HAP-1 (cell line): ENCODE measurements around the gene ACTN3.
A peak's percentile ranks its signal among the peaks of the same experiment; 100 is the strongest.

Experiments used
- DNase-seq, 2 experiments: peaks; one replicate each; pipeline ENCODE4 v3.0.0-alpha.2; 2016 to 2020; ENCODE audit warnings: low spot score in 2 of 2
- H3K27me3 ChIP-seq: fragments of 250-450 bp; sonication (Bioruptor Pico); 2 replicates; pipeline ENCODE4 v1.5.1; 2020; ENCODE audit warnings: low read depth, mild to moderate bottlenecking, moderate library complexity
- H3K36me3 ChIP-seq: fragments of 250-450 bp; sonication (Bioruptor Pico); replicated peaks from 2 replicates; pipeline ENCODE4 v1.5.1; 2020; ENCODE audit warnings: mild to moderate bottlenecking
- H3K4me1 ChIP-seq: fragments of 250-450 bp; sonication (Bioruptor Pico); 2 replicates; pipeline ENCODE4 v1.5.1; 2020; ENCODE audit warnings: mild to moderate bottlenecking
- H3K4me3 ChIP-seq: fragments of 250-450 bp; sonication (Bioruptor Pico); 2 replicates; pipeline ENCODE4 v1.5.1; 2020; ENCODE audit warnings: mild to moderate bottlenecking, moderate library complexity
- H3K9me3 ChIP-seq: fragments of 250-450 bp; sonication (Bioruptor Pico); 2 replicates; pipeline ENCODE4 v1.5.1; 2020; ENCODE audit warnings: mild to moderate bottlenecking, moderate library complexity
- in situ Hi-C: fragments of 300-500 bp; cut with MboI; formaldehyde crosslinking; loops from 3 replicates; pipeline ENCODE4 v1.14.3; 2020; ENCODE audit warnings: low sequenced_read_pairs, inconsistent platforms, mixed read lengths

ACTN3 gene

DNA sequence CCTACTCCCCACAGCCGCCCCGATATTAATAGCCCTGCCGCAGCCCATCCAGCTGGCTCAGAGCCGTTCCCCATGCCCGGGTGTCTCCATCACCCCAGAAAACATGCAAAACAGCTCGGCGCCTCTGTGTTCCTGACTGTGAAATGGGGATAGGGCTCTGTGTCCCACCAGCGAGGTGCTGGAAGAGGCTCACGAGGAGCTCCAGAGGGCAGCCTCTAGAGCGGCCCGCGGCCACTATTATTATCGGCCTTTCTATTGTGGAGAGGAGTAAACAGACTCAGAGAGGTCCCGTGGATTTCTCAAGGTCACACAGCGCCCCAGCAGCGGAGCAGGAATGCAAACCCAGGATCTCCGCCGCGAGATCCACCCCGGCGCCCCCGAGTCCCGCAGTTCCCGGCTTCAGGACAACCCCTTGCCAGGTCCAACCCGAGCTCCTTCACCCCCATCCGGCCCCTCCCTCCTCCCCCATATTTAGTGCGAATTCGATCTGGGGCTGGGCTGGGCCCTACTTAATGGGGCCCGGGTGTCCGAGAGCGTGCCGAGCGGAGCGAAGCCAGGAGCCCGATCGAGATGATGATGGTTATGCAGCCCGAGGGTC is at the start of gene ACTN3:
Gene ACTN3 (plus strand): TSS at position 536 of the 598 bp plus-strand sequence. CDS start 35 bp downstream, at position 571.
- Histone ChIP-seq H3K4me3 (peak within 1 kb of the TSS; percentile 63), H3K27me3 (no peaks in the 10 kb centered on the region), H3K9me3 (no peaks in the 10 kb centered on the region), H3K4me1 (peaks cover 12% of the 10 kb centered on the region), H3K36me3 (peaks cover 12% of the 10 kb centered on the region)
- DNase-seq: no peak
- in situ Hi-C loops: no loop called here

DNA sequence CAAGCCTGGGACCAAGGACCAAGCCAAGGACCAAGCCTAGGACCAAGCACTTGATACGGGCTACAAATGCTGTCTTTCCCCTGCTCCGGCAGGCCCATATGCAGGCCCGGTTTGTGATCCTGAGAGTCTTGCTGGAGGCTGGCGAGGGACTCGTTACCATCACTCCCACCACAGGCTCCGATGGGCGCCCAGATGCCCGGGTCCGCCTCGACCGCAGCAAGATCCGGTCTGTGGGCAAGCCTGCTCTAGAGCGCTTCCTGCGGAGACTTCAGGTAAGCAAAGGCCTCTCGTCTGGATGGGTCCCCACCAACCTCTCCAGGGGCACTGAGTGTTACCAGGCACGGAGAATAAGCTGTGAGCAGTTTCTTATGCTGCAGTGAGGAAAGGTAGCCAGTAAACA is 49.5 kb upstream of the ACTN3 start:
- Histone ChIP-seq H3K4me1 (no peaks in the 10 kb centered on the region), H3K36me3 (peaks cover 14% of the 10 kb centered on the region; the same call in 1 of the 2 replicates), H3K4me3 (no peak overlapping the region), H3K27me3 (no peaks in the 10 kb centered on the region), H3K9me3 (no peaks in the 10 kb centered on the region)
- in situ Hi-C loops: no loop called here
- DNase-seq: no peak

DNA sequence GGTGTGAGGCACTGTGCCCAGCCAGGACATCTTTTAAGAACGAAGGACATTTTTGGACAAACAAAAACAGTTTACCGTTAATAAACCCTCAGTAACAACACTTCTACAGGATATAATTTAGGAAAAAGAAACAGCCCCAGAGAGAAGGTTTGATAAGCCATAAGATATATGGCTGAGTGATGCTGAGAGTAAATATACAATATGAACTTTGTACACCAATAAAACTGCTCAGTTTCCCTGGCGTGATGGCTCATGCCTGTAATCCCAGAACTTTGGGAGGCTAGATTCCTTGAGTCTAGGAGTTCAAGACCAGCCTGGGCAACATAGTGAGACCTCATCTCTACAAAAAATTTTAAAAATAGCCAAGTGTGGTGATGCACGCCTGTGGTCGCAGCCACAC is 48.2 kb upstream of the ACTN3 start:
- in situ Hi-C loops: no loop called here
- peaks cover 8% of the 10 kb centered on the region; the same call in 1 of the 2 replicates for H3K36me3 ChIP-seq

DNA sequence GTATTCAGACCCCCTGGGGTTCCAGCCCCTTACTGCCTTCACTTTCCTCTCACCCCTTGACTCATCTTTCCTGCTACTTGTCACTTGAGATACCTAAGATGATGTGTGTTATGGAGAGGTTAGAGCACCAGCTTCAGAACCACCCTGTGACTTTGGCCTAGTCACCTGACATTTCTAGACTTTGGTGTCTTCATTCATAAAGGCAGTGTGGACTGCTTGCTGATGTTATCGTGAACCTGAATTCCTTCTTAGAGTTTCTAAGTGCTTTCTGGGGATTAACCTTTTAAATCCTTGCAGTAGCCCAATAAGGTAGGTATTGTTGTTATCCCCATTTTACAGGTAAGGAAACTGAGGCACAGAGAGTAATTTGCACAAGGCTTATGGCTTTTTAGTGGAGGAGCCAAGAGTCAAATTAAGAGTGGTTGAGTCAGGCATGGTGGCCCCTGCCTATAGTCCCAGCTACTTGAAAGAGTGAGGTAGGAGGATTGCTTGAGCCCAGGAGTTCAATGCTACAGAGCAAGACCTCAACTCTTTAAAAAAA is 41.4 kb upstream of the ACTN3 start:
- Histone ChIP-seq H3K4me3 (no peak overlapping the region), H3K27me3 (no peaks in the 10 kb centered on the region), H3K36me3 (peaks cover 4% of the 10 kb centered on the region; the same call in 1 of the 2 replicates), H3K4me1 (no peaks in the 10 kb centered on the region), H3K9me3 (no peaks in the 10 kb centered on the region)
- in situ Hi-C loops: no loop called here
- DNase-seq: no peak

More for the DNA sequence above, 48.2 kb upstream of the ACTN3 start:
- DNase-seq: no peak
- H3K4me3 ChIP-seq: no peak overlapping the region
- H3K4me1 ChIP-seq: no peaks in the 10 kb centered on the region
- no peaks in the 10 kb centered on the region for H3K27me3 ChIP-seq
- no peaks in the 10 kb centered on the region for H3K9me3 ChIP-seq

DNA sequence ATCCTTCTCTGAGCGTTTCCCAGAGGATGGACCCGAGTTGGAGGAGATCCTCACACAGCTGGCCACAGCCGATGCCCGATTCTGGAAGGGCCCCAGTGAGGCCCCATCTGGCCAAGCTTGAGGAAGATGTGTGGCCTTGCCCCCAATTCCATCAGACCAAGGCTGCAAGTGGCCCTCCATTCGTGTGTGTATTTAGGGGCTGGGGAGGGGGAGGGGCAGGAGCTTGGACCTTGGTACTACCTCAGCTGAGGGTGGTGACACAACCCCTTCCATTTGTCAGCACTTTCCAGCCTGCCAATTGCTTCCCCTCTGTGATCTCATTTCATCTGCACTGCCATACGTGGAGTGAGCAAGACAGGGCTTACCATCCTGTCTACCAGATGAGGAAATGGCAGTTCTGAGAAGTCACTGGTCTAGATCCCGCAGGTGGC is 37.6 kb upstream of the ACTN3 start:
- DNase-seq: no peak
- in situ Hi-C loops: no loop called here
- H3K27me3 ChIP-seq: no peaks in the 10 kb centered on the region
- H3K9me3 ChIP-seq: no peaks in the 10 kb centered on the region
- peaks cover 4% of the 10 kb centered on the region; the same call in 1 of the 2 replicates for H3K36me3 ChIP-seq
- no peak overlapping the region for H3K4me3 ChIP-seq
- peaks cover 4% of the 10 kb centered on the region for H3K4me1 ChIP-seq

DNA sequence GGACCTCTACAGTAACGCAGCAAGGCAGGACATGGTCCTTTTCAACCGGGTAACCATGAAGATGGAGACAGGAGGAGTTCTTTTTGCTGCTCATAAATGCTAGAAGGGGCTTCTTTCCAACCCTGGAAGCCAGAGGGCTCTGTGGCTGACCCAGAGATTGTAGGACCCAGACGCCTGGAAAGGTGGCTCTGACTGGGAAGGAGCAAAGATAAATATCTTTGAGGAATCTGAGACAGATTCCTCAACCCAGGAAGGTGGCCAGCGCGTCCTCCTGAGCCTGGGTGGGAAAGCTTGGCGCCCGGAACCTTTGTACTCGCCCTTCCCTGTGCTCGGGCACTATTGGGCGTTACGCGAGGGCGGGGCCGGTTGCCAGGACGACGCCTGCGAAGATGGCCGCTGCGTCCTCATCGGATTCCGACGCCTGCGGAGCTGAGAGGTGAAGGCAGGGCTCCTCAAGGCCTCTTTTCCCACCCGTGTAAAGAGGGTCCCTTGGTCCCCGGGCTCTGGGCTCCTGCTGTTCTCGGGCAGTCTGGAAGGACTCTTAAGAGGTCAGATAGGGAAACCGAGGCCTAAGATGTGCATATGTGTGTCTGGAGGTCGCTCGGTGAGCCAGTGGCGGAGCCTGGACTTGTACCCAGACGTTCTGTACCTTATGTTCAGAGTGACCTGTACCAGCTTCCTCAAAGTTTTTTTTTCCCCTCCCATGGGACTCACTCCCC is 36.3 kb upstream of the ACTN3 start, which contains the start of gene BBS1:
Gene BBS1 (plus strand): TSS at position 365 of the 719 bp plus-strand sequence. CDS start 25 bp downstream, at position 390.
- no peaks in the 10 kb centered on the region for H3K9me3 ChIP-seq
- no peaks in the 10 kb centered on the region for H3K27me3 ChIP-seq
- H3K36me3 ChIP-seq: peaks cover 4% of the 10 kb centered on the region; the same call in 1 of the 2 replicates
- in situ Hi-C loops: no loop called here
- DNase-seq: peak; percentile 63 to 94
- H3K4me3 ChIP-seq: peak within 1 kb of the TSS; percentile 63
- peaks cover 4% of the 10 kb centered on the region for H3K4me1 ChIP-seq

DNA sequence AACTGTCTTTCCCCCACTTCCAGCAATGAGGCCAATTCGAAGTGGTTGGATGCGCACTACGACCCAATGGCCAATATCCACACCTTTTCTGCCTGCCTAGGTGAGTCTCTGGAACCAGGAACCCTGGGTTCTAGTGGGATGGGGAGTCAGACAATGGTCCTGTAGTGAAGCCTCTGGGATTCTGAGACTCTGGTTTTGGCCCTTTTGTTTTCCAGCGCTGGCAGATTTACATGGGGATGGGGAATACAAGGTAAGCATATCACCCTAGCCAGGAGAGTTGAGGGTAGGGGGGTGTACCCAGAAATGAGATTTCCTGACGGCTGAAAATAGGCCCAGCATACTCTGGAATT is 35.7 kb upstream of the ACTN3 start:
- Histone ChIP-seq H3K4me3 (peak overlapping the region; percentile 63), H3K9me3 (no peaks in the 10 kb centered on the region), H3K27me3 (no peaks in the 10 kb centered on the region), H3K4me1 (peaks cover 4% of the 10 kb centered on the region), H3K36me3 (peaks cover 8% of the 10 kb centered on the region; the same call in 1 of the 2 replicates)
- no peak for DNase-seq
- in situ Hi-C loops: no loop called here

DNA sequence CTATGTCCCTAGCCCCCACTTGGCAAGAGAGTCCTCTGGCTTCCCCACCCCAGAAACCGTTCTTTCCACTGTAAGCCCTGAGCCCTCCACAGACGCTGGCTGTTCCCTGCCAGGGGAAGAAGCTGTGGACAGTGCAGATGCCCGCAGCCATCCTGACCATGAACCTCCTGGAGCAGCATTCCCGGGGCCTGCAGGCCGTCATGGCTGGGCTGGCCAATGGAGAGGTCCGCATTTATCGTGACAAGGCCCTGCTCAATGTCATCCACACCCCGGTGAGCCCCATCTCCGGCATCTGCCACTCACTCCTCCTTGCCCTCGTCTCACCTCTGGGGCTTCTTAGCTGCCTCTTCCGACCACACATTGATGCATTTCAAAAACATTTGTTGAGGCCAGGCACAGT is 23.1 kb upstream of the ACTN3 start:
- in situ Hi-C loops: no loop called here
- Histone ChIP-seq H3K9me3 (no peaks in the 10 kb centered on the region), H3K36me3 (peaks cover 36% of the 10 kb centered on the region), H3K4me1 (no peaks in the 10 kb centered on the region), H3K27me3 (no peaks in the 10 kb centered on the region), H3K4me3 (no peak overlapping the region)
- DNase-seq: no peak

DNA sequence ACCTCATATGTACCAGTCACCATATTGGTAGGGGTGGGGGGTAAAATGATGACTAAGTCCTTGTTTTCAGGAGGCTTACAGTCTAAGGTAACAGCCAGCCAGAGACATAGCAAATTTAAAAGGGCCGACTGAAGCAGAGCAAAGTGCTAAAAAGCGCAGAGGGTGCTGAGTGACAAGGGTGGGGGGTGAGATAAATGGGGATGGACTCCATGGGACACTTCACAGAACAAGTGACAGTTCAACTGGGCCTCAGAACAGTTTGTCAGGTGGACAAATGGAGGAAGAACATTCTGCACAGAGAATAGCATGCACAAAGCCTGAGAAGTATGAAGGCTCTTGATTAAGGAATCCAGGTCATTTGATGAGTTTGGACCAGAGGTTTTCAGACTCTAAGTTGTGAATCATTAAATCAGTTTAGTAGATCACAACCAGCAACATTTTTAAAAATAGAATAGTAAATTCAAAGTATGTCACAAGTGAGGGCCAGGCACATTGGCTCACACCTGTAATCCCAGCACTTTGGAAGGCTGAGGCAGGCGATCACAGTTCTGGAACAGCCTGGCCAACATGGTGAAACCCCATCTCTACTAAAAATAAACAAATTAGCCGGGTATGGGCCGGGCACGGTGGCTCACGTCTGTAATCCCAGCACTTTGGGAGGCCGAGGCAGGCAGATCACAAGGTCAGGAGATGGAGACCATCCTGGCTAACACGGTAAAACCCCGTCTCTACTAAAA is 22.2 kb upstream of the ACTN3 start:
- Histone ChIP-seq H3K9me3 (no peaks in the 10 kb centered on the region), H3K27me3 (no peaks in the 10 kb centered on the region), H3K4me3 (no peak overlapping the region), H3K4me1 (no peaks in the 10 kb centered on the region), H3K36me3 (peaks cover 36% of the 10 kb centered on the region)
- in situ Hi-C loops: no loop called here
- no peak for DNase-seq

DNA sequence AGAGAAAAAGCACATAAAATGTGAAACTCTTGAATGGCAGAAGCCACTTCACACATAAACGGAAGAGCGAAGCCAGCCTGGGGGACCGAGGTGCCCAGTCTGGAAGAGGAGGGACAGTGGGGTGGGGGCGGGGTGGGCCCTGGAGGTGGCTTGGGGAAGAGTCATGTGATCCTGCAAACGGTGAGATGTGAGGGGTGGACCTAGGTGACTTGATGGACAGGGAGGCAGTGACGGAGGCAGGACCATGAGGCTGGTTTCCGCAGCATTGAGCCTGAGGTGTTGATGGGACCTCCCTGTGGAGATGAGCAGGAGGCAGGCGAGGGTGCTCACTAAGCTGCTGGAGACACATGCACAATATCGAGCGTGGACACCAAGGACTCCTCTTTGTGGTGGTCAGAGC is 17.6 kb upstream of the ACTN3 start:
- Histone ChIP-seq H3K9me3 (no peaks in the 10 kb centered on the region), H3K27me3 (no peaks in the 10 kb centered on the region), H3K36me3 (peaks cover 5% of the 10 kb centered on the region; the same call in 1 of the 2 replicates), H3K4me3 (no peak overlapping the region), H3K4me1 (no peaks in the 10 kb centered on the region)
- in situ Hi-C loops: no loop called here
- no peak for DNase-seq

DNA sequence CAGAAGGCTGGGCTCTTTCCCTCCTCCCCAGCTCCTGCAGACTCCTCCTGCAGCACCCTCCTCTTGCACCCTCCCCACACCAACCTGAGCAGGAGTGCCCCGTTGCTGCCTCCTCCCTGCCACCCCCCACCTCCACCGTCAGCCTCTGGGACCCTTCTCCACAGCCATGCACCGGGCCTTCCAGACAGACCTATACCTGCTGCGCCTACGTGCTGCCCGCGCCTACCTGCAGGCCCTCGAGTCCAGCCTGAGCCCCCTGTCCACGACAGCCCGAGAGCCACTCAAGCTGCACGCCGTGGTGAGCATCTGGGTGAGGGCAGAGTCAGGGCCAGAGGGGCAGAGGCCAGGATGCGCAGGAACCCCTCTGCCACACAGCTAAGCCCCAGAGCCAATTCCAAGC is 17.0 kb upstream of the ACTN3 start:
- Histone ChIP-seq H3K27me3 (no peaks in the 10 kb centered on the region), H3K36me3 (peaks cover 5% of the 10 kb centered on the region; the same call in 1 of the 2 replicates), H3K4me1 (no peaks in the 10 kb centered on the region), H3K4me3 (no peak overlapping the region), H3K9me3 (no peaks in the 10 kb centered on the region)
- in situ Hi-C loops: no loop called here
- no peak for DNase-seq

DNA sequence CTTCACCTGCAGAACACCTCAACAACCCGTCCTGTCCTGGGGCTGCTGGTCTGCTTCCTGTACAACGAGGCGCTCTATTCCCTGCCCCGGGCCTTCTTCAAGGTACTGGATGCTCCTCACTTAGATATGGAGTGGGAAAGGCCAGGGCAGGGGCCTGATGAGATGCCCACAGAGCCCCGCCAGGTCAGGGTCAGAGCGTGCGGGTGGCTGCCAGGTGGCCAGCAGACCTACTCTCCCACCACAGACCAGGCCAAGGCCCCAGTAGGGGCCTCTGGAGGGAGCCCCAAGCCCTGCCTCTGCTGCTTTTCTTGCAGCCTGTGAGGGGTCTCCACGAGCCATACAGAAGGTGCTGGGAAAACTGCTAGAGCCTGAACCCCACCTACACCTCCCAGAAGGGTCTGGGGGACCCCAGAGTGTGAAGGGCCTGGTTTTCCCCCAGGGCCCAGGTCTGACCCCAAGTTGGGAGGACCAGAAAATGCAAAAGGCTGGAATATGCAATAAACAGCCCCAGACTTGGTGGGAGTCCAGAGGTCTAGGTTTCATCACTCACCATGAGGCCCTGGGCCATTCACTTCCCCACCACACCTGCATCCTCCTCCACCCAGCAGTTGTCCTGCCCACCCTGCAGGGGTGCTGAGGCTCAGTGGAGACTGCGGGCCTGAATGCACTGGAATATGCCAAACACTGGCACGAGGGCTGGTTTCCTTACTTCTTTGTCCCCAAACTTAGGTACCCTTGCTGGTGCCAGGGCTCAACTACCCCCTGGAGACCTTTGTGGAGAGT is 15.6 kb upstream of the ACTN3 start:
- DNase-seq: no peak

DNA sequence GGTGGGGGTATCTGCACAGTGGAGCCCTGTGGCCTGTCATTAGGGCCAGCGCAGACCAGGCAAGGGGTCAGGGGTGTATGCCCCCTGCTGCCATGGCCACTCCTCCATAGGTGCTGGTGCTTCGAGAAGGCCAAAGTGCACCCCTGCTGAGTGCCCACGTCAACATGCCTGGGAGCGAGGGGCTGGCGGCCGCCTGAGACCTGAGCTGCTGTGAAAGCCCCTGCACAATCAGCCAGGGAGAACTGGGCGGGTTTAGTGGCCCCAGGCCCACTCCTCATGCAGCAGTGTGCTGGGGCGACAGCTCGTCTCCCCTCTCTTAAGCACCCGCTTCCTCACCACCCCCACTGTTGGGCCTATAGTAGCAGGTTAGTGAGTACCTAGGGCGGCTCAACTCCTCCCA is 14.9 kb upstream of the ACTN3 start:
- Histone ChIP-seq H3K9me3 (no peaks in the 10 kb centered on the region), H3K27me3 (no peaks in the 10 kb centered on the region), H3K4me1 (no peaks in the 10 kb centered on the region), H3K4me3 (no peak overlapping the region), H3K36me3 (peaks cover 5% of the 10 kb centered on the region; the same call in 1 of the 2 replicates)
- in situ Hi-C loops: no loop called here
- no peak for DNase-seq

More for the DNA sequence above, 15.6 kb upstream of the ACTN3 start:
- Histone ChIP-seq H3K27me3 (no peaks in the 10 kb centered on the region), H3K4me3 (no peak overlapping the region), H3K9me3 (no peaks in the 10 kb centered on the region), H3K36me3 (peaks cover 5% of the 10 kb centered on the region; the same call in 1 of the 2 replicates), H3K4me1 (no peaks in the 10 kb centered on the region)
- in situ Hi-C loops: no loop called here
